HFFc6 (cell line): Measurements from ENCODE around the gene STOML1. TPM values are rescaled to one million over a fixed set of nuclear protein-coding genes. Genes with fewer than 3 reads are reported as not detected.

Experiments
- DNase-seq: peaks from one replicate; pipeline ENCODE4 v3.0.0-alpha.2; 2018
- H3K27ac Mint-ChIP-seq: 2 replicates; pipeline ENCODE4 v1.8.0; 2020; ENCODE audit warnings: mild to moderate bottlenecking, mixed read lengths
- H3K27me3 Mint-ChIP-seq: 2 replicates; pipeline ENCODE4 v1.8.0; 2021; ENCODE audit warnings: mild to moderate bottlenecking, moderate library complexity, mixed read lengths; ENCODE audit not compliant: insufficient read depth
- H3K36me3 Mint-ChIP-seq: 2 replicates; pipeline ENCODE4 v1.8.0; 2021; ENCODE audit warnings: low read depth, mixed read lengths
- H3K4me1 Mint-ChIP-seq: 2 replicates; pipeline ENCODE4 v1.8.0; 2020; ENCODE audit warnings: low read depth, mixed read lengths
- H3K4me3 Mint-ChIP-seq: 2 replicates; pipeline ENCODE4 v1.8.0; 2020; ENCODE audit warnings: mild to moderate bottlenecking, moderate library complexity, mixed read lengths
- H3K9me3 Mint-ChIP-seq: 2 replicates; pipeline ENCODE4 v1.8.0; 2020; ENCODE audit warnings: mild to moderate bottlenecking, mixed read lengths
- long read RNA-seq: library from polyadenylated mRNA; unstranded; transcript quantifications from one replicate; pipeline ENCODE4 v2.0.0, GENCODE V29; 2019
- total RNA-seq, 6 experiments: library from RNA; stranded (reverse); fragmentation: NEBNext Ultra II Directional; extraction: Animal tissue kit (Norgen Biotek cat#: 25700); gene quantifications; 2 replicates in 1 of 6; 3 replicates in 5 of 6; pipeline ENCODE4 v1.2.3, GENCODE V29; 2021
- TF ChIP-seq, protein P1 (sequence below): fragments of 200-600 bp; sonication (generic); IDR thresholded peaks from 2 replicates; pipeline ENCODE4 v1.5.0; 2021; ENCODE audit warnings: antibody characterized with exemption, mild to moderate bottlenecking

Gene STOML1, protein sequence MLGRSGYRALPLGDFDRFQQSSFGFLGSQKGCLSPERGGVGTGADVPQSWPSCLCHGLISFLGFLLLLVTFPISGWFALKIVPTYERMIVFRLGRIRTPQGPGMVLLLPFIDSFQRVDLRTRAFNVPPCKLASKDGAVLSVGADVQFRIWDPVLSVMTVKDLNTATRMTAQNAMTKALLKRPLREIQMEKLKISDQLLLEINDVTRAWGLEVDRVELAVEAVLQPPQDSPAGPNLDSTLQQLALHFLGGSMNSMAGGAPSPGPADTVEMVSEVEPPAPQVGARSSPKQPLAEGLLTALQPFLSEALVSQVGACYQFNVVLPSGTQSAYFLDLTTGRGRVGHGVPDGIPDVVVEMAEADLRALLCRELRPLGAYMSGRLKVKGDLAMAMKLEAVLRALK
- 10 to 100 TPM; 21.4 to 30.6 (median 24.7) TPM for total RNA-seq
- long read RNA-seq, full-length matches to known transcripts, result 27 of 41 reads
- long read RNA-seq, partial matches to known transcripts, result 2 of 41 reads
- long read RNA-seq, other reads (novel, unspliced or antisense), result 12 of 41 reads

DNA sequence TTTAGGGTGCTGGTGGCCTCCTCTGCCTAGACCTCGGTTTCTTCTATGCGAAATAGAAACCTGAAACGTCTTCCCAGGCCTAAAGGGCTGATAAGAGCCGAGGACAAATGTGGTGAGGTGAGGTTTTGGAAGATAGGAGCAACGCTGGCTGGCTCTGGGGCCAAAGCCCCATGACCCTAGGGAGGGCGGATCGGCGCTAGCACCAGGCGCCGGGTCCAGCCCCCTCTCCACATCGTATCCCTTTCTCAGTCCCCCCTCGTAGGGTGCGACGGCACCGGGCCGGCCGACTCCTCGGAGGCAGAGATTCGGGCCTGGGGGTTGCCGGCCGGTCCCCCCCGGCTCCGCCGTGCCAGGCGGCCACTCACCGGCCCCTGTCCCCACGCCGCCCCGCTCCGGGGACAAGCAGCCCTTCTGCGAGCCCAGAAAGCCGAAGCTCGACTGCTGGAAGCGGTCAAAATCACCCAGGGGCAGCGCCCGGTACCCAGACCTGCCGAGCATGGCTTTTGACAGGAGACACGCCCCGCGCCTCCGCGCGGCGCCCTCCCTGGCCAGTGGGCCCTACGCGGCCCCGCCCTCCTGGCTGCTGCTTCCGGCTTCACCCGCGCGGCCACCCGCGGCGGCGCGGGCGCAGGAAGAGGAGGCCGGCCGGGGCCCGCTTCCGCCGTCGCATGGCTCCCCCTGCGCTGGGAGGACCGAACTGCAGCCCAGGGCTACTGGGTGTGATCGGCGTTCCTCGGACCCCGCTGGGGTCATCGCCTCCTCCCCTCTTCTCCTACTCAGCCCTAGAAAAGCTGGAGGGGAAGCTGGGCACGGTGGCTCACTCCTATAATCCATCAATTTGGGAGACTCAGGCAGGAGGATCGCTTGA, at the start of gene STOML1:
STOML1 (minus strand) TSS at position 570 of the 868 bp plus-strand sequence; CDS start at position 498, 72 bp downstream.
- Mint-ChIP-seq H3K36me3 (peaks cover 7% of the 10 kb centered on the region; the same call in 1 of the 2 replicates), H3K4me1 (peaks cover 75% of the 10 kb centered on the region), H3K9me3 (no peaks in the 10 kb centered on the region), H3K4me3 (peak within 1 kb of the TSS; percentile 89), H3K27ac (peak within 1 kb of the TSS; percentile 71), H3K27me3 (no peaks in the 10 kb centered on the region; the same call in 1 of the 2 replicates)
- peak; percentile 88 for DNase-seq
- TF ChIP-seq, protein P1, sequence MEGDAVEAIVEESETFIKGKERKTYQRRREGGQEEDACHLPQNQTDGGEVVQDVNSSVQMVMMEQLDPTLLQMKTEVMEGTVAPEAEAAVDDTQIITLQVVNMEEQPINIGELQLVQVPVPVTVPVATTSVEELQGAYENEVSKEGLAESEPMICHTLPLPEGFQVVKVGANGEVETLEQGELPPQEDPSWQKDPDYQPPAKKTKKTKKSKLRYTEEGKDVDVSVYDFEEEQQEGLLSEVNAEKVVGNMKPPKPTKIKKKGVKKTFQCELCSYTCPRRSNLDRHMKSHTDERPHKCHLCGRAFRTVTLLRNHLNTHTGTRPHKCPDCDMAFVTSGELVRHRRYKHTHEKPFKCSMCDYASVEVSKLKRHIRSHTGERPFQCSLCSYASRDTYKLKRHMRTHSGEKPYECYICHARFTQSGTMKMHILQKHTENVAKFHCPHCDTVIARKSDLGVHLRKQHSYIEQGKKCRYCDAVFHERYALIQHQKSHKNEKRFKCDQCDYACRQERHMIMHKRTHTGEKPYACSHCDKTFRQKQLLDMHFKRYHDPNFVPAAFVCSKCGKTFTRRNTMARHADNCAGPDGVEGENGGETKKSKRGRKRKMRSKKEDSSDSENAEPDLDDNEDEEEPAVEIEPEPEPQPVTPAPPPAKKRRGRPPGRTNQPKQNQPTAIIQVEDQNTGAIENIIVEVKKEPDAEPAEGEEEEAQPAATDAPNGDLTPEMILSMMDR, result peak; percentile 91

DNA sequence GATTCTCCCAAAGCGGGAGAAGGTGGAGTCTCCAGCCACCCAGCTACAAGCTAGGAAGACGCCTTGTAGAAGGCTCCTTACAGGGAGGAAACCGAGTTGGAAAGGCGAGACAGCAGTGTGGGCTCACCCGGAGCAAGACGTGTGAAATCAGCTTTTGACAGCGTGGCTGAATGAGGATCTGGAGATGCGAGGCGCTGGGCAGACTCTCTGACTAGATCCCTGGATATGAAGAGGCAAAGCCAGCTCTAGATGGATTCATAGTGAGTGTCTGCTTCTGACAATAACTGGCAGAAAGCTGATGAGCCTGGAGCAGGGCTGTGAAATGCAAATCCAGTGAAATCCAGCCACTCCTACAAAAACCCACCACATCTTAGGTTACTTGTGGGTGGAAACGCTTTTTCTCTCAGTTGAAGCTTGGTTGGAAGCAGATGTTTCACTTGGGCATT, 49.2 kb upstream of the STOML1 start:
- H3K36me3 Mint-ChIP-seq, result peaks cover 25% of the 10 kb centered on the region
- H3K4me1 Mint-ChIP-seq, result peaks cover 62% of the 10 kb centered on the region
- DNase-seq, result no peak
- H3K4me3 Mint-ChIP-seq, result no peak overlapping the region
- H3K27ac Mint-ChIP-seq, result peak overlapping the region; percentile 94
- peaks cover 5% of the 10 kb centered on the region for H3K9me3 Mint-ChIP-seq
- TF ChIP-seq, protein P1, result no peak
- H3K27me3 Mint-ChIP-seq, result peaks cover 4% of the 10 kb centered on the region

DNA sequence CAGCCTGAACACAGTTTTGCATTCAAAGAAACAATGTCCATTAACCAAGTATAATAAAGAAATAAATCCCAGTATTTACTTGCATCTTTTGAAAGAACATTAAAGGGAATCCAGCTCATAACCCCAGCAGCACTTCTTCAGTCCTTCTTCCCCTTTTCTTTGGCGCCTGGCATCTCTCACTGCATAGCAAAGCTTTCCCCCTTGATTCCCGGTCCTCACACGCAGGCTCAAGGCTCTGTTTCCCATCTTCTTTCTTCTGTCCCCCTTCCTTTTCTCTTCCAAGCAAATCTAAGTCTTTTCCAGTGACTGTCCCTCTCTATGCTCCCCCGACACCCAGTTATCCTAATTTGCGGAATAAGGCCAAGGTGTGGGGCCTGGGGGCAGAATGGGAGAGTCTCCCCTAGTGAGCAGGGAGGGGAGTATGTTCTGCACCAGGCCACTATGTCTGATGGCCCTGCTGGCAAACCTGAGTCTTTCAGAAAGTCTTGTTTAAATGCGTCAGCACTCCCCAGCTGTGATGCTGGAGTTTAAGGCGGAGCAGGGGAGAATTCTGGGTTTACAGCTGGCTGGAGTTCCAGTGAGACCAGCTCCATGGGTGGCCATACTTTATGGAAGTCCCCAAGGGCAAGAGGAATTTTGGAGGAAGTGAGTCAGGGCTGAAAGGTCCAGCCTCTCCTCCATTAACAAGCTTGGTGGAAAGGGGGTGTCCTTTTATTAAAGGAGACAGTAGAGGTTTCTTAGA, 48.2 kb upstream of the STOML1 start:
- Mint-ChIP-seq H3K27ac (peak overlapping the region; percentile 94), H3K9me3 (peaks cover 5% of the 10 kb centered on the region), H3K4me1 (peaks cover 62% of the 10 kb centered on the region), H3K4me3 (peak overlapping the region; percentile 78), H3K36me3 (peaks cover 25% of the 10 kb centered on the region), H3K27me3 (peaks cover 4% of the 10 kb centered on the region)
- TF ChIP-seq, protein P1, result peak; percentile 26
- peak; percentile 93 for DNase-seq

DNA sequence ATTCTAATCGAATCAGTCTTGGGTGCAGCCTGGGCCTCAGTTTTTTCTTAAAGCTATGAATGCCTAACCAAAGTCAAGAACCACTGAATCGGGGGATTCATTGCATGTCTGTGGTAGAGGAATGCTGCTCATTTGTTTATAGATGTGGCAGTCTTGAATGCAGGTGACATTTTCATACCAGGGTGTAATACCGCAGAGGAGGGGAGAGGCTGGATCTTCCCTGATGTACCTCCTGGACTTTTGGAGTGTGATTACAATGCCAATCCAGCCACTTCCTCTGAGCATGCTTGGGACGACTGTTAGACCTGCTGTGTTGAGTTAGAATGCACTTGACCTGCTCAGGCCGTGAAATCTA, 47.5 kb upstream of the STOML1 start:
- TF ChIP-seq, protein P1, result no peak
- Mint-ChIP-seq H3K4me1 (peaks cover 62% of the 10 kb centered on the region), H3K27me3 (peaks cover 4% of the 10 kb centered on the region), H3K9me3 (peaks cover 5% of the 10 kb centered on the region), H3K27ac (peak overlapping the region; percentile 94), H3K4me3 (peak overlapping the region; percentile 78), H3K36me3 (peaks cover 25% of the 10 kb centered on the region)
- DNase-seq, result no peak
